RWPE1 (cell line): ENCODE results near the gene ATG2A.
A peak's percentile ranks its signal among the peaks of the same experiment; 100 is the strongest.

ENCODE experiments used
- CTCF ChIA-PET: fragments of 350-600 bp; sonication (Branson Sonifier 250); formaldehyde crosslinking; extraction: SDS; loops from one replicate; lab custom pipeline; 2021; lab: Yijun Ruan, JAX
- POLR2A ChIA-PET: fragments of 400-600 bp; formaldehyde crosslinking; extraction: SDS; loops from one replicate; lab custom pipeline; 2020; ENCODE audit warnings: antibody characterized with exemption; ENCODE audit not compliant: low non-redundant PET; lab: Yijun Ruan, JAX
- DNase-seq: peaks from one replicate; pipeline ENCODE4 v3.0.0; 2012; ENCODE audit warnings: low spot score
- H3K27ac ChIP-seq: fragments of 450-650 bp; 2 replicates; pipeline ENCODE4 v1.5.1; 2017
- CTCF ChIP-seq: fragments of 450-650 bp; conservative IDR thresholded peaks from 2 replicates; pipeline ENCODE4 v1.5.1; 2017; ENCODE audit warnings: low read depth, mild to moderate bottlenecking

ATG2A gene

GRCh38 chr11:64864473-64865285 lies 52.3 kb downstream of the ATG2A start:
- no peak for TF ChIP-seq CTCF
- POLR2A ChIA-PET, result interaction anchor here (0.6 to 0.8 kb wide), 2 partner anchors 8 to 554 kb away, joined by 3 to 7 read pairs; no protein-coding TSS in a partner anchor
- no peak for DNase-seq

GRCh38 chr11:64864135-64864472 lies 52.9 kb downstream of the ATG2A start:
- no peak for TF ChIP-seq CTCF
- ChIA-PET POLR2A (interaction anchor here (0.6 to 0.8 kb wide), 3 partner anchors 7 to 553 kb away, joined by 3 to 7 read pairs (median 3); no protein-coding TSS in a partner anchor), CTCF (interaction anchor here (0.6 to 1.6 kb wide), 2 partner anchors 24 to 30 kb away, joined by 3 to 12 read pairs; no protein-coding TSS in a partner anchor)
- peak overlapping the region; percentile 93 for H3K27ac ChIP-seq
- DNase-seq, result no peak

More at GRCh38 chr11:64864473-64865285, 52.3 kb downstream of the ATG2A start:
- peak overlapping the region; percentile 93 for H3K27ac ChIP-seq
- CTCF ChIA-PET, result interaction anchor here (0.6 to 1.6 kb wide), 3 partner anchors 23 to 1014 kb away, joined by 3 to 12 read pairs (median 3); no protein-coding TSS in a partner anchor

GRCh38 chr11:64863391-64864060 lies 53.5 kb downstream of the ATG2A start:
- TF ChIP-seq CTCF, result no peak
- POLR2A ChIA-PET, result interaction anchor here (0.6 kb wide), 1 partner anchor 15 kb away, joined by 3 read pairs; no protein-coding TSS in a partner anchor

GRCh38 chr11:64862987-64863390 lies 54.0 kb downstream of the ATG2A start:
- POLR2A ChIA-PET, result no interaction called here
- CTCF ChIA-PET, result interaction anchor here (0.5 kb wide), 1 partner anchor 917 kb away, joined by 3 read pairs; no protein-coding TSS in a partner anchor
- DNase-seq, result no peak
- peak overlapping the region; percentile 93 for H3K27ac ChIP-seq
- TF ChIP-seq CTCF, result no peak

More at GRCh38 chr11:64863391-64864060, 53.5 kb downstream of the ATG2A start:
- H3K27ac ChIP-seq, result peak overlapping the region; percentile 93
- CTCF ChIA-PET, result interaction anchor here (0.5 to 0.6 kb wide), 2 partner anchors 30 to 916 kb away, joined by 3 read pairs; no protein-coding TSS in a partner anchor
- DNase-seq, result no peak

GRCh38 chr11:64861227-64861975 lies 55.6 kb downstream of the ATG2A start:
- CTCF ChIA-PET, result interaction anchor here (0.6 to 1.1 kb wide), 3 partner anchors 16 to 506 kb away, joined by 3 to 4 read pairs (median 4); no protein-coding TSS in a partner anchor
- H3K27ac ChIP-seq, result peak overlapping the region; percentile 99
- POLR2A ChIA-PET, result no interaction called here
- no peak for DNase-seq
- no peak for TF ChIP-seq CTCF
